SK-MEL-5 (cell line): ENCODE measurements around the gene TEAD1. TPM values are rescaled to one million over a fixed set of nuclear protein-coding genes. Genes with fewer than 3 reads are reported as not detected.
A peak's percentile ranks its signal among the peaks of the same experiment; 100 is the strongest.

Experiments used
- DNase-seq: peaks from one replicate; pipeline ENCODE4 v3.0.0-alpha.2; 2016; ENCODE audit warnings: low read depth, low spot score
- in situ Hi-C: cut with HindIII; loops from 2 replicates; pipeline ENCODE4 v1.10.0; 2016; ENCODE audit warnings: low sequenced_read_pairs, high pct_unique_total_duplicates, low pct_unique_long_range_greater_than_20kb
- total RNA-seq: library from RNA; depleted of rRNA; stranded (reverse); fragments of >200 nt; shearing (Covaris generic); gene quantifications from 2 replicates; pipeline ENCODE4 v1.2.3, GENCODE V29; 2014

Gene TEAD1
- total RNA-seq, 1 experiment from 2014 or later = 55.0 TPM

- in situ Hi-C loops = no loop called here
- DNase-seq = no peak
These were observed 47.8 kb downstream of the TEAD1 start for GRCh38 chr11:12721816-12722604.

- peak; percentile 34 for DNase-seq
- in situ Hi-C loops = no loop called here
These were observed 49.4 kb downstream of the TEAD1 start for GRCh38 chr11:12723421-12724300.

- DNase-seq = peak; percentile 94
- in situ Hi-C loops = no loop called here
These were observed 50.3 kb downstream of the TEAD1 start for GRCh38 chr11:12724301-12725054.

GRCh38 chr11:12725055-12725862 is 51.0 kb downstream of the TEAD1 start:
- in situ Hi-C loops = no loop called here
- peak; percentile 15 for DNase-seq

GRCh38 chr11:12725863-12726682 is 51.9 kb downstream of the TEAD1 start:
- in situ Hi-C loops = no loop called here
- DNase-seq = no peak

- in situ Hi-C loops = no loop called here
- DNase-seq = no peak
These were observed 53.5 kb downstream of the TEAD1 start for GRCh38 chr11:12727563-12728211.

- DNase-seq = no peak
- in situ Hi-C loops = no loop called here
These were observed 54.2 kb downstream of the TEAD1 start for GRCh38 chr11:12728417-12728816.

- DNase-seq = no peak
- in situ Hi-C loops = no loop called here
These were observed 55.7 kb downstream of the TEAD1 start for GRCh38 chr11:12729941-12730340.

GRCh38 chr11:12731841-12732336 is 57.7 kb downstream of the TEAD1 start:
- DNase-seq = peak; percentile 78
- in situ Hi-C loops = no loop called here

- no peak for DNase-seq
- in situ Hi-C loops = no loop called here
These were observed 58.9 kb downstream of the TEAD1 start for GRCh38 chr11:12733091-12733490.

- DNase-seq = no peak
- in situ Hi-C loops = no loop called here
These were observed 60.4 kb downstream of the TEAD1 start for GRCh38 chr11:12734625-12735024.

GRCh38 chr11:12735262-12735661 is 61.0 kb downstream of the TEAD1 start:
- DNase-seq = no peak
- in situ Hi-C loops = no loop called here

GRCh38 chr11:12737024-12737423 is 62.8 kb downstream of the TEAD1 start:
- in situ Hi-C loops = no loop called here
- no peak for DNase-seq

GRCh38 chr11:12741671-12742216 is 67.5 kb downstream of the TEAD1 start:
- in situ Hi-C loops = no loop called here
- no peak for DNase-seq

GRCh38 chr11:12743834-12744449 is 69.7 kb downstream of the TEAD1 start:
- DNase-seq = no peak
- in situ Hi-C loops = no loop called here
